ENCODE data around the gene IDS.
"Not testable (repeated sequence)": the region's sequence is repeated elsewhere in the genome, so short reads cannot be mapped to it uniquely, and the experiment has no call there.

IDS gene

DNA sequence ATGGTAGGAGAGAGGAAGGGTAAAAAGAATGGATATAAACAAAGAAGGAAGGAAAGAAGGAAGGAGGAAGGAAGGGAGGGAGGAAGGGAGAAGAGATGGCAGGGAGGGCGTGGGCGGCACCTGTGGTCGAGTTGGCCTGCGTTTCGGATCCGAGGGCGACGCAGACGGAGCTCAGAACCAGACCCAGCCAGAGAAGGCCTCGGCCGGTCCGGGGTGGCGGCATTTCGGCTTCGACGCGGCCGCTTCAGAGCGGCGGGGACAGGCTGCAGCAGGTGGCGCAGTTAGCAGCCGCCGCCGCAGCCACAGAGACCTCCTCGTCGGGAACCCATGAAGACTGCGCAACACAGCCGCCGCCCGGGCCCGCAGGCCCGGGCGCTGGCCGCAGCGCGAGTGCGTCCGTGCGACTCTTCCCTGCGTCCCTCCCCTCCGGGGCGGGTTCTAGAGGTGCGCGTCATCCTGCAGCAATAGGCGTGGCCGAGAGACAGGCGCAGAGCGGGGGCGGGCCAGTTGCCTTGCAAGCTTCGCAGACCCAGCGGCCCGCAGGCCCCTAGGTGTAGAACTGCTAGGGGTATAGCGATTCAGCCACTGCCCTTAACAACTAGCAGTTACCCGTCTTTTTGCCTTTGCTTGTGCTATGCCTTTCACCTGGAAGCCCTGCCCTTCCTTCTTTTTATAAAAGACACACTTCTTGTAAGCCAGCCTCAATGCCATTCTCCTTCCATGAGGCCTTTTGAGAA, at the start of gene IDS:
Gene IDS (minus strand): TSS at position 392 of the 737 bp plus-strand sequence. CDS start 169 bp downstream, at position 223.
- DNase-seq, result peak; percentile 90

DNA sequence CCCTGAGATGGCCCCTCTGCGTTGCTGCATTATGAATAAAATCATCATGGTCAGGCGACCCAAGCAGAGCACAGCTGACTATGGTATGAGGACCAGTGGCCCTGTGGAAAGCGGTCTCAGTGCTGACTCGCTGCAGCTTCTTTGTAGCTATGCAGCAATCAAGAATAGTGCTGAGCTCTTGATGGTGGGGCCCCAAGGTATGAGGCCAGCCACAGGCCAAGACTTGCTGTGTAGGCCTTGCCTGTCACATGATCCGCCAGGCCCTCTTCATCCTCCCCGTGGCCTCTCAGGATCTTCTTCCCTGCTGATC, 46.8 kb upstream of the IDS start:
- not testable (repeated sequence) for DNase-seq

DNA sequence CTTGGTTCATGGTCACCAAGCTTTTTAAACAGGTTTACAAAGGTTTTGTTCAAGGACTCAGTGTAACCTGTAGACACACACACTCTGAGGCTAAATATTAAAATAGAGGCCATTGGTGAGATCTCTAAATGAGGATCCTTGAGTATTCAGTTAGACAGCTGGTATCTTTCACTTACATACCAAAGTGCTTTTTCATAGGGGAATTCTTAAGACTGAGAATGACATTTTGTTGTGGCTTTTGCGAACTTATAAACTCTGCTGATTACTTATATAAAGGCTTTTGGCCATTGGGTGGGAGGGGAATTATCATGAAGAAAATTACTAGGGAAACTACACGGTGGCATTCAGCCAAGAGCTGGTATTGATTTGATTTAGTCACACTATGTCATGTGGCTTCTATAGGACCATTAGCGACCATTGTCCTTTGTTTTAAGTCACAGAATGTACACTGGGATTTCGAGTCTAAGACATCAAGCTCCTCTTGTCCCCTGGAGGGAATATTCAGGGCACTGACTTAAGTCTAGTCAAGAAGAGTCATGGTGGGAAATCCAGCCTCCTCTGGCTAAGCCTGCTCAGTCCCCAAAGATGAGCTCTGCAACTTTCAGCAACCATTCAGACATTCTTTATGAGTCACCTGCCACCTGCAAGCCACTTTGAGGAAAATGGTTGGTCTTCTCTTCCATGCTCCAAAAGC, 46.3 kb upstream of the IDS start:
- not testable (repeated sequence) for DNase-seq

- DNase-seq, result not testable (repeated sequence)
Observed at GRCh38 chrX:149550454-149550853, 45.3 kb upstream of the IDS start.

- DNase-seq, result not testable (repeated sequence)
Observed at GRCh38 chrX:149549701-149550100, 44.6 kb upstream of the IDS start, which contains the start of gene HSFX3. TSS of gene HSFX3 (minus strand) at chrX:149549924. CDS start at chrX:149549852, 72 bp downstream.

DNA sequence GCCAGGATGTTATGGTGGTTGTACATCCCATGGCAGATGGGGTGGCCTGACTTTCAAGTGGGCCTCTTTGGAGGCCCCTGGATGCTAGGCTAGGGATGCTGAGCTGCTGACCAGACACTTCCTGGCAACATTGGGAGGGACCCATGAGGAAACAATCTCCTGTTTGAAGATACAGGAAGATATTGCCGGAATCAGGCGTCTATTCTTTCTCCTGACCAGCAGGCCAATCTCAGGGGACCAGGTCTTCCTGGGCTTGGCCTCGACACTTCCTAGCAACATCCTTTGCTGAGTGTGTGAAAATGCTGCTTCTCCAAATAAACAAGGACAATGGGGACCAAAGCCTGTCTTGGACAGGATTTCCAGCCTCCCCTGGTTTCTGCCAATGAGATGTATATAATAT, 42.7 kb upstream of the IDS start:
- not testable (repeated sequence) for DNase-seq

GRCh38 chrX:149546962-149547361, 41.9 kb upstream of the IDS start:
- not testable (repeated sequence) for DNase-seq

GRCh38 chrX:149545545-149546543, 40.7 kb upstream of the IDS start:
- DNase-seq, result not testable (repeated sequence)

GRCh38 chrX:149541521-149542047, 36.5 kb upstream of the IDS start:
- DNase-seq, result no peak

DNA sequence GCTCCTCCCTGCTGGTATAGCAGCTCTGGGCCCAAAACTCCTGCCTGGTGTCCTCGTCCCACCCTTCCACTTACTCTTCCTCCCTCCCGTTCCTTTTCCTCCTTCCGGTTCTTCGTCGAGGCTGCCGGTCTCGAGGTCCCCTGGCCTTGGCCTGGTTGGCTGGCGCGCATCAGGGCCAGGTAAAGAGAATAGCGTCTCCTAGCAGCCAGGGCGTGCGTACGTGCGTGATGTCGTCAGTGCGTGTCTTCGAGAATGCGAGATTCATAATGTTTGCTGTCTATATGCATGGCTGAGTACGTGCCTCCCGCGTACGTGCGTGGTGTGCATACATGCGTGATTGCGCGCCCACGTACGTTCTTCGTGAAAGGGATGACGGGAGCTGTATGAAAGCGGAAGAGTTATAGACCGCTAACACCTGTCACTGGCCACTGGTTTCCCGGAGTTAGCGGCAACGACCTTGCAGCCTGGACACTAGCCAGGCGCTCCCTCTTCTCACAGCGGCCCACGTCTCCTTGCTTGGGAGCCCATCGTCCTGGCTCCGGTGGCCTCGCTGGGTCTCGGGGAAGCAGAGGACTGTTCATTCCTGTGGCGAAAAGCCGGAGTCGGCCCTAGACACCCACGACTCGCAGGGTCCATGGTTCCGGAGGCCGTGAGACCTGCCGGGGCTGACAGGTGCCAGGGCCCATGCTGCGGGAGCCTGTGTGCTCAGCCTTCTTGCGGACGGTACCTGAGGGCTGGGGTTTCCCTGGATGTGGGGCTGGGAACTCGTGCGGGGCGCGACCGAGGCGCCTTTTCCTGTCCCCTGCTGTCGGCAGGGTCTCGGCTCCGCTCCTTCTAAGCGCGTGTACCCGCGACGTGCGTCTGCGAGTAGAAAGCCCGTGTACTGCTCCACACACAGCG, 35.8 kb upstream of the IDS start, which contains the start of gene EOLA1:
Gene EOLA1 (plus strand): TSS at position 392 of the 900 bp plus-strand sequence. CDS start 4,619 bp downstream, outside the sequence.
- DNase-seq, result peak; percentile 93

DNA sequence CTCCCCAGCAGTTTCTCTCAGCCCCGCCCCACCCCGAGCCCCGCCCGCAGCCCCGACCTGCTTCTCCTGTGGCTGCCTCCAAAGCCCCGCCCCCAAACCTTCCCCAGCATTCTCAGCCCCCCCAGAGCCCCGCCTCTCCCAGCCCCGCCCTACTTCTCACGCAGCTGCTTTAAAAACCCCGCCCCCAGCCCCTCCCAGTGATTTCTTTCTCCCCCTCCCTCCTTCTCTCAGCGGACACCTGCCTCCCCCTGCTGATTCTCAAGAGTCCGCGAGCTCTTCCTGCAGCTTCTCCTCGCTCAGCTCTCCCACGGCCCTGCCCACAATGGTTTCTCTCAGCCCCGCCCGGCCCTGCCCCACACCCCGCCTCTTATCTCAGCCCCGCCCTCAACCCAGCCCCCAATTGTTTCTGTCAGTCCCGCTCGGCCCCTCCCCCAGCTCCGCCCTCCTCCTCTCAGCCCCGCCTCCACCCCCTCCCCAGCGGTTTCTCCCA, 35.1 kb upstream of the IDS start:
- peak; percentile 90 for DNase-seq

GRCh38 chrX:149539283-149540130, 34.4 kb upstream of the IDS start:
- DNase-seq, result peak; percentile 88

GRCh38 chrX:149537474-149537873, 32.4 kb upstream of the IDS start:
- not testable (repeated sequence) for DNase-seq

DNA sequence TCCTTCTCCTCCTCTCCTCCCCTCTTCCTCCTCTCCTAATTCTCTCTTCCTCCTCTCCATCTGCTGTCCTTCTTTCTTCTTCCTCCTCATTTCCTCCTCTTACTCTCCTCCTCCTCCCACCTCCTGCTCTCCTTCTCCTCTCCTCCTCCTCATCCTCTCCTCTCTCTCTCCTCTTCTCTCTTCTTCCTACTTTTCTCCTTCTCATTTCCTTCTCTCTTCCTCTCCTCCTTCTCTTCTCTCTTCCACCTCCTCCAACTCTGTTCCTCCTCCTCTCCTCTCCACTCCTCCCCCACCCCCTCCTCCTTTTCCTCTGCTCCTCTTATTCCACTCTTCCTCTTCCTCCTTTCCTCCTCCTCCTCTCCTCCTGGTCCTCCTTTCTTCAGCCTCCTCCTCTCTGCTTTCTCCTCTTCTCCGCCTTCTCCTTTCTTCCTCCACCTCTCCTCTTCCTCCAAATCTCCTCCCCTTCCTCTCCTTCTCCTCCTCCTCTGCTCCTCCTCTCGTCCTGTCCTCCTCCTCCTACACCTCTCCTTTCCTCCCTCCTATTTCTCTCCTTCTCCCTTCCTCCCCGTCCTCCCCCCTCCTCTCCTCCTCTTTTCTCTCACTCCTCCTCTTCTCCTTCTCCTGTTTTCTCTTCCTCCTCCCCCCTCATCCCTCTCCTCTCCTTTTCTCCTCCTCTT, 30.0 kb upstream of the IDS start:
- not testable (repeated sequence) for DNase-seq

DNA sequence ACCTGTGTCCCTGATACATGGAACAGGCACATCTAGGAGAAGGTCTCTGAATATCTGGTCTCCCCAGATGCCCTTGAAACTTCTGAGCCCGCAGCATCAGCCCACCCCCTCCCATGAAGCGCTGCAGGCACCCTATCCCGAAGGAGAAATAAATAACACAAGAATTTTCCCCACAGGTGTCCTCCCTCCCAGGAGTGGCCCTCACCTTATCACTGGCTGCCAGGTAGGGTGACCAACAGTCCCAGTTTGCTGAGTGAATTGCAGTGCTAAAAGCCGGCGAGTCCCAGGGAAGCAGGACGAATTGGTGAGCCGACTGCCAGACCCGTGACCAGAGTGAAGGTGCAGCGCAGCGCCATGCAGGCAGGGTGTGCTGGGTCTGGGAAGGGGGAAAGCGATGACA, 28.9 kb upstream of the IDS start:
- not testable (repeated sequence) for DNase-seq

GRCh38 chrX:149532868-149533267, 27.8 kb upstream of the IDS start:
- not testable (repeated sequence) for DNase-seq

- DNase-seq, result no peak
Observed at GRCh38 chrX:149531599-149531998, 26.5 kb upstream of the IDS start.

- DNase-seq, result no peak
Observed at GRCh38 chrX:149528381-149528780, 23.3 kb upstream of the IDS start.

GRCh38 chrX:149527705-149528104, 22.6 kb upstream of the IDS start:
- DNase-seq, result peak; percentile 25
